NCI-H1048 (cell line): Measurements from ENCODE around the gene LRRC45.

Experiments used
- DNase-seq: peaks from one replicate; lab custom pipeline; 2025; lab: John Stamatoyannopoulos, UW

Gene LRRC45

DNA sequence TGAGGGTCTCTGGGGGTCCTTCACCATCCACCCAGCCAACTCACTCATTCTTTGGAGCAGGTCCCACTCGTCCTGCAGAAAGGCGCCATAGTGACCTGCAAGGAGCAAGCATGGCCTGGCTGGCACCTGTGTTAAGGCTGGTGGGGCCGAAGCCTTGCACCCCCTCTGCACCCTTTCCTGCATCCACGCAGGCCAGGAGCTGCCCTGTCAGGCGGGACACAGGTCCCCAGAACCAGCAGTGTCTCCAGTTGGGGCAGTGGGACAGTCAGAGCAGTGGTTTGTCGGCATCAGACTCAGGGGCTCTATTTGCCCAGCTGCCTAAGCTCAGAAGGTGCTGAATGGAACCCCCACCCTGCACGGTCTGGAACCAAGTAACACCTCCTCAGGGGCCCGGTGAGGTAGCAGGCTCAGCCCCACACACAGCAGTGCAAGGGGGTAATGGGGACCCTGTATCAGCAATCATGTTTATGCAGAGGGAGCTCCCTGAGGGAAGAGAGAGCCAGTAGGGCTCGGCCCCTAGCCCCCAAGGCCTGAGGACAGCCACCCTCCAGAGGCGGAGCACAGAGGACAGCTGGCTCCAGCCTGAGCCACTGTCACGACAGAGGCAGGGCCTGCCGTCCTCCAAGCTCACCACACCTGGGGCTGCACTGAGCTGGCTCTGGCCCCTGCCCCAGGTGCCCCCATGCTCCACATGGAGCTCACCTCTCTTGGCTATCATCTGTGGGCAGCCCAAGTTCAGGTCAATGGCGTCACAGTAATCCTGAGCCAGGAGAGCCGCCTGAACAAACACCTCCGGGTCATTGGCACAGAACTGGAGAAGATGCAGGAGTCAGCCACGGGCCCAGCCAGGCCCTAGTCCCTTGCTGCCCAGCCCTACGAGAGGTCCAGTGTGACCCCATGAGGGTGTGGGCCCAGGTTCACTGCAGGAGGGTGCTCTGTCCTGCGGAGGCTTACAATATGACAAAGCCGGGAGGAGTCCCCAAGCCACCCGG lies 40.6 kb downstream of the LRRC45 start:
- DNase-seq, result no peak

DNA sequence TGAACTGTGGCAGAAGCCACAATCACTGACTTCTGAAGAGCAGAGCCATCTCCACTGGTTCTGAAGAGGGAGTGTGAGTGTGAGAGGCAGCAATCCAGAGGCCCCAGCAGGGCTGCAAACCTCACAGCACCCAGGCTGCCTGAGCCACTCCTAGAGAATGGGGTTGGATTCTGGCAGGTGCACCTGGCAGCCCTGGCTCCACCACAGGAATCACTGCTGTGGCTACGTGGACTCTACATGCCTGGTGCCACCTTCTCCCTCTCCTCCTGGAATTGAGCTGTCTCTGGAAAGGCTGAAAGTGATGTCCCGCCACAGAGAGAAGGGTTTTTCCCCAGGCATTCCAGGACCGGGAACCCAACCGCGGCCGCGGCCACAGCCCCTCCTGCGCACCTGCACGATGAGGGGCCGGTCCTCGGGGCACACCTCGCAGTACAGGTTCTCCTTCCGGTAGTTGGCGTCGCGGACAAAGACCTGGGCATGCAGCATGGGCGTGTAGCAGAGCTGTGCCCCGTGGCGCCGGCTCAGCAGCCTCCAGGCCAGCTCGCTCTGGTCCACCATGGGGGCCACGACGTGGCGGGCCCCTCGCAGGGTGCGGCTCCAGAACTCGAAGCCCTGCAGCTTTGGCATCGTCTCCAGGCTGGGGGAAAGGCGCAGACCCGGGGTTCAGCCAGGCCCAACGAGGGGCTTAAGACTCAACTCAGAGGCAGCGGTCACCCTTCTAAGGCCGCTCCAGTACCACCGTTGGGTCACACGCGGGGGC lies 41.5 kb downstream of the LRRC45 start:
- DNase-seq, result no peak

DNA sequence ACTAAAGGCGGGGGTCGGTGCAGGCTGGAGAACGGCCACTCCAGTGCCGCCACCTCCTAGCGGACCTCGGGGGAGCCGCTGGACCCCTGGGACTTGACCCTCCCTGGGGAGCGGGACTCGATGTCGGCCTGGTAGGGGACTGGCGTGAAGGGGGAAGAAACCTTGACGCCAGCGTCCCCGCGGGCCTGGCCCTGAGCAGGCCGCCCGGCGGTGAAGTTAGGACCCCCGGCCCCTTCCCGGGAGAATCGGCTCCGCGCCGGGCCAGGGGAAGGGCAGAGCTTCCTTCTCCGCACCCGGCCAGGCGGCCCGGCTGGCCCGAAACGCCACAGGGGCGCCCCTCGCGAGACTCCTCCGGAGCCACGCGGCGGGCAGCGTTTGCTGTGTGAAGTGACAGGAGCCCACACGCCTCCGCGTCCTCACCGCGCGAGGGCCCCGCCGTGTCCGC lies 42.1 kb downstream of the LRRC45 start:
- DNase-seq, result no peak

DNA sequence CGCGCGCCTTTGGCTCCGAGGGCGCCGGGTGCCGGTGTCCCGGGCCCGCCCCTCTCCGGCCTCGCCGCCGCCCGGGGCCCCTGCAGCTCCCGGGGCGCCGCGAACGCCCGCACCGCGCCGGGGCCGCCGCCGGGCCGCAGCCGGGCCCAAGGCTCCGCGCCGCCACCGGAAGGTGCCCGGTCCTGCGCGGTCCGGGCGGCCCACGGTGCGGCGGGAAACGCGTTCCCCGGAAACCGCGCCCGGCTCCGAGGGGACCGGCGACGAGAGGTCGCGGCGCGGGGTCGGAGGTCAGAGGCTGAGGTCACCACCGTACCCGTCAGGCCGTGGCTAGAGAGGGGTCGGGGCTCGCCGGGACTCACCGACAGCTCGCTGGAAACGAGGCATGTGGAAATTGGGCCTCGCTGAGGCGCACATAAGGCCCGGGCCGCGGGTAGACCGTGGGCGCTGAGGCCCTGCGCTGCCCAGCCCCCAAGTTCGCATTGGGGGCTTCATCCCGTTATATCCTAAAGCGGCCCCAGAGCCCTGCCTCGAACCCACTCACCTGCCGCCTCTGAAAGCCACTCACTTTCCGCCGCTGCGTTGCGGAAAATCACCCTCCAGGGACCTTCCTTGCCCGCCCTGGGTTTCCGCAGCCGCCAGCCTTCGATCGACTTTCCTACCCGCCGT lies 42.7 kb downstream of the LRRC45 start, which contains the start of gene DUS1L:
TSS of gene DUS1L (minus strand) at position 167 of the 666 bp plus-strand sequence. CDS start 745 bp downstream, outside the sequence.
- DNase-seq, result no peak

DNA sequence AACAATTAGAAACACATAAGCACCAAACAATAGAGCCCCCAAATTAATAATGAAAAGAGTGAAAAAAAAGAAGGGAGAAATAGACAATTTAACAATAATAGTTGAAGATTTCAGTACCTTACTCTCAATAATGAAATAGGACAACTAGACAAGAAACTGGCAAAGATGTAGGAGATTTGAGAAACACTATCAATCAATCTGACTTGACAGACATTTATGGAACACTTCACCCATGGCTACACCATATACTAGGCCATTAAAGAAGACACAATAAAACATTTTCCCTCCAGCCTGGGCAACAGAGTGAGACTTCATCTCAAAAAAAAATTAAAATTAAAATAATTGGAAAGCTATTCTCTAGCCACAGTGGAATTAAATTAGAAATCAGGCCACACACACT lies 47.5 kb downstream of the LRRC45 start:
- no peak for DNase-seq

DNA sequence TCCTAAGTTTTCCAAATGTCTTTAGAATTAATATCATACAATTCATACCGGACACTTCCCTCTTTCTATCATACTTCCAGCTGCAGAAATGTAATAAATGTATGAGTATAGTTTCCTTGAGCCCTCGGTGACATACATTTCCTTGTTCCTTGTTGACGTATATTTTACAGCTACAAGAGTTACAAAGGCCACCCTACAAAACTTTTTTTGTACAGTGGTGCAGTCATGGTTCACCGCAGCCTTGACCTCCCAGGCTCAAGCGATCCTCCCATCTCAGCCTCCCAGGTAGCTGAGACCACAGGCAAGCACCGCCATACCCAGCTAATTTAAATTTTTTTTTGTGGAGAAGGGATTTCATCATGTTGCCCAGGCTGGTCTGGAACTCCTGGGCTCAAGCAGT lies 49.7 kb downstream of the LRRC45 start:
- DNase-seq, result no peak

DNA sequence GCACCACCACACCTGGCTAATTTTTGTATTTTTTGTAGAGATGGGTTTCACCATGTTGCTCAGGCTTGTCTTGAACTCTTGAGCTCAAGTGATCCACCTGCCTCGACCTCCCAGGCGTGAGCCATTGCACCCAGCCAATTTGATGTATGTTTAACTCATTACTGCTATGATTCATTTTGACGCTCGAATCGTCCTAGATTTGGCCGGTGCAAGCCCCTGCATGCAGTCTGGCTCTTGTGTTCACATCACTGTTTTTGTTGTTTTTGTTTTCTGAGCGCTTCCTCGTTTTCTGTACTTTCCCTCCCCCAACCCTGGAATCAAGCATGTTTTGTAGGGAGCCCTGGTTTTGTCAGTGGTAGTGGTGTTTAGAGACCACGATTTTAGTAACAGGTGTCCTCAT lies 50.3 kb downstream of the LRRC45 start:
- DNase-seq, result no peak

DNA sequence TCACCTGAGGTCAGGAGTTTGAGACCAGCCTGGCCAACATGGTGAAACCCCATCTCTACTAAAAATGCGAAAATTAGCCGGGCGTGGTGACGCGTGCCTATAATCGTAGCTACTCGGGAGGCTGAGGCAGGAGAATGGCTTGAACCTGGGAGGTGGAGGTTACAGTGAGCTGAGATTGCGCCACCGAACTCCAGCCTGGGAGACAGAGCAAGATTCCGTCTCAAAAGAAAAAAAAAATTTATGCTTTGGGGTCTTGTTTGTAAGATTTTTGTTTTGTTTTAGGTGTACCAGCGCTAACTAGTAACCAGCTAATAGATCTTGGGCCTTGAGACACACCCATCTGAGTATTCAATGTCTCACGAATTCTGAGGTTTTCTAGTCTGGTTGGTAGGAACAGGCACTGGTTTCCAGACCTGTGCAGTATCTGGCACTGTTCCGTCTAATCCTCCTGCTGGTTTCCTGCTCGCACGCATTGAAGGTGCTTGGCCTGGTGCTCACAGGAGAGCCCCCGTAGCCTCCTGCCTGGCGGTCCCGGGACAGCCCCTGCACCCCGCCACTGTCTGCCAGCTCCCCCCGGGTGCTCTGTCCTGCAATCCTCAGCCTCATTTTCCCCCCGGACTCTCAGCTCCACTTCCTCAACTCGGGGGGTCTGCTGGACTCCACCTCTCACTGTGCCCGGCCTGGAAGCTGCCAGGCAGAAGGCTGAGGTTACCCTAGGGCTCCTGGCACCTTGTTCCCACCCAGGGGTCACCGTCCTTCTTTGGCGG lies 53.1 kb downstream of the LRRC45 start:
- DNase-seq, result no peak

DNA sequence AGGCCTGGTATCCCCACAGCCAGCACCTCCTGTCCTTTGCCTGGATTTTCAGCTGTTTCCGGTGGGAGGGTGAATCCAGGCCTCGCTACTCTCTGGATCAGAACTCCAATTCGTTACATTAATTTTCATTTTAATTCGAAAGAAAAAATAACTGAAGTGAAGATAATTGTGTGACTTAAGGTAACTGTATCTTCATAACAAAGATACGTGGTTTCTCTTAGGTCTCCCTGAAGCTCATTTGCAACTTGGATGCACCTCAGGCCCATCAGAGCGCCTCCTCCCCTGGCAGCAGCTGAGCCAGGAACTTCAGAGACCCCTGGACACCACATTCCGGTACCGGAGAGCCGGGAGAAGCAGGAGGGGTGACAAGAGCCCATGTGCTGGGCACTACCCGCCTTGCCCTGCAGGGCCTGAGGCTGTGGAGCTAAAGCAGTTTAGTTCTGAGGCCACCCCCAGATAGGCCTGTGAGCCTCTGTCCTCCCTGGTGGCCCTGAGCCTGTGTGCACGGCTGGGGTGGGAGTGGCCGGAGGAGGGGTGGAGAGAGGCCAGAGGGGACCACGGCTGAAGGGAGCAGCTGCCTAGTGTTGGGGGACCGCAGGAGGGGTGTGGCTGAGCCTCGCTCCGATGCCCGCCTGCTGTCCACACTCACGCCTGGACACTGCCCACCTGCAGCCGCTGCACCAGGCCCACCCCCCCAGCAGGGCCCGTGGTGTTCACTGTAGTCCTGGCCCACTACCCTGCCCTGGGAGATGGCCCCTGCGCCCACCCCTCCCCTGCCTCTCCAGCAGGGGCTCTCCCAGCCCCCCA lies 53.9 kb downstream of the LRRC45 start:
- no peak for DNase-seq

DNA sequence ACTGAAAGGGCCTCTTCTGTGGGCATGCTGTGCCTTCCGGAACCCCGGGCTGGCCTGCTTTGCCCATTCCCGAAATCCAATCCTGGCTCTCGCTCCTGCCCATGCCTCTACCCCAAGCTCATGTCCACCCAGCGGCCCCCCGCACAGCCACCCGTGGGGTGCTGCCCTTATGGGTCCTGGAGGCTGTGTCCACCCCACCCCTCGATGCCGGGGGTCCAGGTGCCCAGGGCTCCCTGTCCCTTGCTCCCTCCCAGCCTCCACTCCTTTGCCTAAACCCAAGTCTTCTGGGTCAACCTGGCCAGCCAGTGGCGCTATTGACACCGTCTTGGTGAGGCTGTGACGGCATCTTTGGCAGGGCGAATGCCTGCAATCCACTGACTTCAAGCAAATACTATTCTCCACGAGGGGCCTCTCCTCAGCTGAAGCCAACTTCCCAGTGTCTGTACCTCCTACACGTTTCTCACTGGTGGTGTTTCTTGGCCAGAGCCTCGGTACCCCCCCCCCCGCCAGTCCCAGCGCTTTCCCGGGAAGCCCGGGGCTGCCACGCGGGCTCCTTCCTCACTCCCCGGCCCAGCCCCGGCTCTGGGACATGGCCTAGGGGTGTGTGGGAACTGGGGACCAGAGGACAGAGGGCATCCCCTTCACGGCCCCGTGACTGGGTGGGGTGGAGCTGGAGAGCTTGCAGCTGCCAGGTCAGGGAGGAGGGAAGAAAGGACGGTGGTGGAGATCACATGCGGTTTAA lies 54.7 kb downstream of the LRRC45 start:
- DNase-seq, result no peak

DNA sequence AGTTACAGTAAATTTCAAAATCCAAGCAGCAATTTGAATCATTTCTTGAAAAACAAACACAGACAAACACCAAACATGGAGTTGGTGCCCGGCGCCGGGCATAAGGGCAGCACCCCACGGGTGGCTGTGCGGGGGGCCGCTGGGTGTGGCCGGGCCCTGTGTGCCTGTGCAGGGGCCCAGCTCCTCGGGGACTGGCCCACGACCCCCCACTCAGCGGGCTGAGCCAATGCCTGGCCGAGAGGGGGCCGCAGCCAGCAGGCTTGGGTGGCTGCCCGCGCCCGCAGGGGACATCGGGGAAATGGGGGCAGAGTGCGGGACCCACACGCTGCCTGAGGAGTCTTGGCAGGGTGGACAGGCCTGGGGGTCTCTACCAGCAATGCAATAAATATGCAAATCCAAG lies 55.3 kb downstream of the LRRC45 start:
- no peak for DNase-seq

DNA sequence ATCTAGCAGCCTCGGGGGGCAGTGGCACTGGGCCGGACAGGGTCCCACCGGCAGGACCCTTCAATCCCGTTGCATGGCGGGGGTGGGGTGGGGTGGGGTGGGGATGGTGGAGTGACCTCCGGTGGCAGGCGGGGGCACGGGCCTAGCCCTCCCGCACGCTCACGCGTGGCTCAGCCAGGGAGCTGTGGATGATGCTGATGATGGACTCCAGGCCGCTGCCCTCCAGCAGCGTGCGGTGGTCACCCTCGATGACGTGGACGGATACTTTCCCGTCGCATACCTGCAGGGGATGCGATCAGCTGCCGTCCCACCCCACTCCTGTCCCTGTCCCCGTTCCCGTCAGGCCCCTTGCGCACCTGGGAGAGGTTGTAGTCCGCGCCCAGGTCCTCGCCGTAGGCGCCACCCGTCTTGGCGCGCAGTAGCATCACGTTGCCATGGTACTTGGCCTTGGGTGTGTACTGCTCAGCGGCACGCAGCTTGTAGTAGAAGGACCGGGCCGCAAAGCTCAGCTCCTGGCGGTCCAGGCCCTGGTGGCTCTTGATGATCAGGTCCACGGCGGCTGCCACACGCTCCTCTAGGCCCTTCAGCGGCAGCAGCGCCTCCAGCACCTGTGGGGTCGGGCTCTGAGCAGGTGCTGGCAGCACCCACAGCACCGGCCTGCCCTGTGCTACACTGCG lies 56.0 kb downstream of the LRRC45 start:
- no peak for DNase-seq

DNA sequence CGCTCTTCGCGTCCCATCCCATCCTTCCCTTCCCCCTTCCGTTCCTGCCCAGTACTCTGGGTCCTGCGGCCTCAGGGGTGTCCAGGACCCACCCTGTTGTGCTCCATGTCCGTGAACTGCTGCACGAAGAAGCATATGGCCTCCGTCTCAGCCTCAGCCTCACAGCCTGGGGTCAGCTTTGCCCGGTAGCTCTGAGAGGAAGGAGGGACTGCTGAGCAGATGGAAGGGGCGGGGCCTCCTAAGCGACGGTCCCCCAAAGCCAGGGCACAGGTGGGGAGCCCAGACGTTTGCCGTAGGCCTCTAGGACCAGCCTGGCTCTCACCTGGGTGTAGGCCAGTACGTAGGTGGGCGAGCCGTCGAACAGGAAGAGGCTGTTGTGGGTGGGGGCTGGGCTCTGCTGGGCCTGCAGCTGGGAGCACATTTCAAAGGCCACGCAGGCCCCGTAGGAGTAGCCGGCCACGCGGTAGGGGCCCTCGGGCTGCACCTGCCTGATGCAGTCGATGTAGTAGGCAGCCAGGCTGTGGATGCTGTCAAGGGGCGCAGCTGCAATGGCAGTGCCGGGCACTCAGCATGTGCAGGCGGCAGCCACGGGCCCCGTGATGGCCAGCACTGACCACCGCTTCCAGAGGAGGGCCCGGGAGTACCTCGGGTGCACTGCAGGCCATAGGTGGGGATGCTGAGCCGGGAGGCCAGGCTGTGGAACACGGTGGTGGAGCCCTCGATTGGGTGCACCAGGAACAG lies 57.1 kb downstream of the LRRC45 start:
- no peak for DNase-seq
